GM23248 (cell line): Measurements from ENCODE around the gene SNX15.

Experiments used
- EZH2 ChIP-seq: fragments of 200-600 bp; sonication (generic); IDR thresholded peaks from 2 replicates; pipeline ENCODE4 v1.6.1; 2018; ENCODE audit warnings: antibody characterized with exemption, mild to moderate bottlenecking; ENCODE audit not compliant: insufficient read depth, poor library complexity, severe bottlenecking
- EZH2phosphoT487 ChIP-seq: fragments of 200-600 bp; sonication (generic); IDR thresholded peaks from 2 replicates; pipeline ENCODE4 v1.6.1; 2018; ENCODE audit warnings: antibody characterized with exemption, moderate library complexity, mild to moderate bottlenecking, low read depth; ENCODE audit not compliant: insufficient read depth

GRCh38 chr11:65042891-65043290 lies 15.7 kb downstream of the SNX15 start:
- no peak for TF ChIP-seq EZH2phosphoT487
- no peak for TF ChIP-seq EZH2
